IPS-20b (cell line): ENCODE measurements around the gene LHFPL2.

Experiments
- H3K27ac ChIP-seq: one replicate; pipeline ENCODE4 v1.5.1; 2013; ENCODE audit warnings: low read length
- H3K27me3 ChIP-seq: 2 replicates; pipeline ENCODE4 v1.6.1; 2013; ENCODE audit warnings: mild to moderate bottlenecking, low read length, inconsistent platforms; ENCODE audit not compliant: insufficient read depth
- H3K36me3 ChIP-seq: 2 replicates; pipeline ENCODE4 v1.6.1; 2013; ENCODE audit warnings: low read depth, mild to moderate bottlenecking, inconsistent platforms, low read length, moderate library complexity; ENCODE audit not compliant: insufficient read depth
- H3K4me1 ChIP-seq: 2 replicates; pipeline ENCODE4 v1.6.1; 2013; ENCODE audit warnings: mild to moderate bottlenecking, control low read depth, inconsistent platforms, low read length, moderate library complexity; ENCODE audit not compliant: insufficient read depth
- H3K4me3 ChIP-seq: 2 replicates; pipeline ENCODE4 v1.5.1; 2013; ENCODE audit warnings: mild to moderate bottlenecking, low read length, inconsistent platforms
- H3K9ac ChIP-seq: 2 replicates; pipeline ENCODE4 v1.6.1; 2013; ENCODE audit warnings: low read depth, mild to moderate bottlenecking, inconsistent platforms, low read length, moderate library complexity
- H3K9me3 ChIP-seq: 2 replicates; pipeline ENCODE4 v1.6.1; 2013; ENCODE audit warnings: mild to moderate bottlenecking, low read depth, low read length, inconsistent platforms; ENCODE audit not compliant: insufficient read depth

The LHFPL2 gene

DNA sequence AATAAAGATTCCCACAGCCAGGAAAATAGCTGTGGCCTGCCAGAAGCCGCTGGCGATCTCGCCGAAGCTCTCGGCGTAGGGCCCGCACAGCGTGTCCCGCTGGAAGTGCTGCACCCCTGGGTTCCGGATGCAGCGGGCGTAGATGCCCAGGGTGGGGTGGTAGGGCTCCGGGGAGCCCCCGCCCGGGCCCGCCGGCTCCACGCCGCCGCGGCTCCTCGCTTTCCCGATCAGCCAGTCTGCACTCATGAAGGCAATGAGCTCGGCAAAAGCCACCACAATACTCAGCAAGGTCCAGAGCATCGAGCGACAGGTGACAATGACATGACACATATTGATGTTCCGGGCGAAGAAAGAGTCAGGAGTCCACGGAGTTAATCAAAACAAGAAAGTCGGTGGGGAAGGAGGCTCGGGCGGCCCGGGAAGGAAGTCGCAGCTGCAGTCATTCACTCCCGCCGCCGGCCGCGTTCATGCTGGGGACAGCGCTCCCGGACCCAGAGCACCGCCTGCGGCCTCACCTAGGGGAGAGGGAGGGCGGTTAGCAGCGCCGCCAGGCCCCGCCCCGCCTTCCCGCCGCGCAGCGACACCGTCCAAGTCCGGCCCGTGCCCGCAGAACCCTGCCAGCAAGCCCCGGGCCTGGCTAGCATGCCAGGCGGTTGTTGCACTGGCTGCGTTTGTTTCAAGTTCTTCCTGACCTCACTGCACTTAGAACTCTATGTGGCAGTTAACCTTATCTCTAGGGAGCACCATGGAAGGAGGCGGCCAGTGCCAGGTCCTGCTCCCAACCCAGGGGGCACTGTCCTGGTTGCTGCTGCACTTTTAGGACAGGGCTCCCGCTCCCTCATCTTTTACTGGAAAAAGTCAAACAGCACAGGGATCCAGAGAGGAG, 138.4 kb downstream of the LHFPL2 start:
- H3K9ac ChIP-seq: no peak overlapping the region
- peak overlapping the region; percentile 53; the same call in 1 of the 2 replicates for H3K4me3 ChIP-seq
- H3K4me1 ChIP-seq: peaks cover 28% of the 10 kb centered on the region
- H3K36me3 ChIP-seq: no peaks in the 10 kb centered on the region
- H3K9me3 ChIP-seq: no peaks in the 10 kb centered on the region
- no peak overlapping the region for H3K27ac ChIP-seq
- no peaks in the 10 kb centered on the region for H3K27me3 ChIP-seq

DNA sequence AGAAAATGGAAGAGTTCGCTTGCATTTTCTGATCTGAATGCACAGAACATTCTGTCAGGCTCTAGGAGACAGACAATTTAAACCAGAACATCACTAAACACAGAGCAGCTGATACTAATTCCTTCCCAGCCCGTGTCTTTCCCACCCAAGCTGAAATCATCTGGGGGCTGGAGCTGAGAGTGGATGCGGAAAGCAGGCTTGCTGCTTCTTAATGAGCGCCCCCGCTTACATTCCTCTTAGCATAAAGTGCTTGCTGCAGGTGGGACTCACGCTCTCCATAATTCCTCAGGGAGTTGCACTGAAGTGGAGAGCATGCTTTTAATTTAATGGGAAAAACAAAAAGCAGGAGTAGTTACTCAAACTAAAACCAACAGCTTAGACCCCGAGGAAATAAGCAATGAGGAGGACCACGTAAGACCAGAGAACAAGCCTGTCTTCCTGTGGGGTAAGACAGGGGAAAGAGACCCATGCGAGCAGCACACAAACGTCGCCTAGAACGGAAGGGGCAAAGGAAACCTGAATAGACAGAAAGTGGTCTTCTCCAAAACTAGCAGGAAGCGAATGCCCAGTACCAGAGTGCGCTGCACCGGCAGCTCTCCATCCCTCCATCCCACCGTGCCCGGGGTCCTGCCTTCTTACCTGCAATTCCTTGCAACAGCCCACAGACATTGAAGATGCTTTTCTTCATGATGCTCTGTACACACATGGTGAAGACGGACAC, 139.3 kb downstream of the LHFPL2 start:
- peaks cover 33% of the 10 kb centered on the region for H3K4me1 ChIP-seq
- no peak overlapping the region for H3K9ac ChIP-seq
- H3K27me3 ChIP-seq: no peaks in the 10 kb centered on the region
- no peaks in the 10 kb centered on the region for H3K36me3 ChIP-seq
- H3K9me3 ChIP-seq: no peaks in the 10 kb centered on the region
- no peak overlapping the region for H3K27ac ChIP-seq
- H3K4me3 ChIP-seq: no peak overlapping the region

DNA sequence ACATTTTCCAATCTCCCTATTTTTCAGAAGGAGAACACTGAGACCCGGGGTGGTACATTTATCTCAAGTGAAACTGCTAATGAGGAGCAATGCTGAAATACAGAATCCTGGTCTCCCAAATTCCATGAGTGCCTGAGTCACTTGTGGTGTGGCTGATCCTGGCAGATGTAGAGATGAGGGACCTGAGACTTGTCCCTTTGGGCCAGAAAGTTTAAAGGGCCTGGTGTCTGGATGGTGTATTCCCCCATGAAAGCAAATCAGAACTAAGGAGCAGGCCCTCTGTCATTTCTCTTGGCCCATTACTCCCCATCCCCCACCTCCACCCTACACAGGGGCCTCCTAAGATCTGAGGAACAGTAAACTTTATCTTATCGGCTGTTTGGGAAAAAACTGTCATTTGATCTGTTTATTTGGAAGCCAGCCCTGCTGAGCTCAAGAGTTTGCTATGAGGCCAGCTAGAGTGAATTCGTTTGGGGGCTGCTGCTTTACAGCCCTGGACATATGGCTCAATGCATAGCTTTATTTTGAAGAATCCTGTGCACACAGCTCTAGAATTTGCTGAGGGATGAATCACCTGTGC, 140.3 kb downstream of the LHFPL2 start:
- H3K36me3 ChIP-seq: no peaks in the 10 kb centered on the region
- no peaks in the 10 kb centered on the region for H3K27me3 ChIP-seq
- no peak overlapping the region for H3K27ac ChIP-seq
- H3K4me3 ChIP-seq: no peak overlapping the region
- H3K4me1 ChIP-seq: peaks cover 33% of the 10 kb centered on the region
- no peaks in the 10 kb centered on the region for H3K9me3 ChIP-seq
- no peak overlapping the region for H3K9ac ChIP-seq

DNA sequence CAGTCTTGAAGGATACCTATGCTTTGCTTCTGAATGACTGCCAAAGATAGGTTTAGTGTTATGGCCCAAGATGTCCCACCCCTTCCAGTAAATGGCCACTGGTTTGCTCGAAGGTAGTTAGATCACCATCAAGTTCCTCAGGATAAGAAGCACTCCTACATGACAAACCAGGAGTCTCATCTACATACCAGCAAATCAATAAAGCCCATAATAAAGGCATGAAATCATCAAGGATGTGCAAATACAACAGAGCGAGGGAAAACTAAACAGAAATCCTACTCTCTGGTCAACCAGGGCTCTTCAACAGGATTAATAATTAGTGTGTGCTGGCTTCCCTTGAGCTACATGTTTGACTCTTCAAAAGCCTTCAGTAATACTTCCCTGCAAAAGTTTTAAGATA, 141.0 kb downstream of the LHFPL2 start:
- H3K9me3 ChIP-seq: no peaks in the 10 kb centered on the region
- H3K27me3 ChIP-seq: no peaks in the 10 kb centered on the region
- no peak overlapping the region for H3K4me3 ChIP-seq
- H3K9ac ChIP-seq: no peak overlapping the region
- H3K27ac ChIP-seq: no peak overlapping the region
- no peaks in the 10 kb centered on the region for H3K36me3 ChIP-seq
- H3K4me1 ChIP-seq: peaks cover 33% of the 10 kb centered on the region

DNA sequence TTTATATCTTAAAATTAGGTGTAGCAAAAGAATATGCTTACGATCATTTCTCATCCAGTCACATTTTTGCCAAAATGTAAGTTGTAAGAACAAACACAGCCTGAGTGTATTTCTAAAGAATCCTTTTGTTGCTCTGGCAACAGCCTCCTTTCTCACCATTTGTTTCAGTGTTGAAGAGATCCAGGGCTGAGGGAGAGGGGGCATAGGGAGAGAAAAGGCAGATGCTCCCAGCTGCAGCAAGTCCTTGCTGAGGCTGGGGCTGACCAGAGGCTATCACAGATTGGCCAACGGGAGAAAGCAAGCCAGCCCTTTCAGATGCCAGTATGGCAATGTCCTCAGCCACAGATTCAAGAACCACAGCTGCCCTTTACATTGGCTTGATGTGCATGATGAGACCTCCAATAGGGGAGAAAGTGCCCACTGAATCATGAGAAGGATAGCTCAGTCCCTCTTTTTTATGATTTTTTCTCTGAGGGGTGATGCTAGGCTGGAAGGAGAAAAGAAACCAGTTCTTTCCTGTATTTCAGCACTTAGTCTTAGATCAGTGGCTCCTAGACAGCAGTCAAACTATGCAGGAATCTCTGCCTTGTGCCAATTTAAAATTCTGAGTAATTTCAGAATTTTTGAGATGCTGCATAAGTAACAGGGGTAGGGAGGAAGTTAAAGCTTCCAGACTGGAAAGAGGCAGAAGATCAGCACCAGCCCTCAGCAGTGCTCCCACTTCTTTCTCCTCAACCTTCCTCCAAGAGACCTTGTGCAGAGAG, 142.1 kb downstream of the LHFPL2 start:
- Histone ChIP-seq H3K27ac (no peak overlapping the region), H3K4me3 (no peak overlapping the region), H3K36me3 (no peaks in the 10 kb centered on the region), H3K9ac (no peak overlapping the region), H3K9me3 (no peaks in the 10 kb centered on the region), H3K4me1 (peaks cover 33% of the 10 kb centered on the region), H3K27me3 (no peaks in the 10 kb centered on the region)

DNA sequence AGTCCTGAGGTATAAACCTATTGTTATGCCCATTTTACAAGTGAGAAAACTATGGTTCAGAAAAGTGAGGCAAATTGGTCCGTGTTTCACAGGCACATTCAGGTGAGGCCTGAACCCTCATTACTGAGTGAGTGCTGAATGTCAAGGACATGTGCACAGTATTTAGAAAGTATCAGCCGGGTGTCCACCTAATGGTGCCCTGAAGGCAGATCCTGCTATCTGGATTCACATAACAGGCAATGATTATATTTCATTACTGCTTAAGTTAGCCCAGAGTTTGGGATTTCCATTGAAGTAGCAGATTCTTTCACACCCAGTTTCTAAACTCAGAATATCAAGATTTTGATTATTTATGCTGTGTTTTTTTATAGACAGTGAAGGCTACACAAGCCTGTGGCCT, 142.7 kb downstream of the LHFPL2 start:
- H3K9ac ChIP-seq: no peak overlapping the region

DNA sequence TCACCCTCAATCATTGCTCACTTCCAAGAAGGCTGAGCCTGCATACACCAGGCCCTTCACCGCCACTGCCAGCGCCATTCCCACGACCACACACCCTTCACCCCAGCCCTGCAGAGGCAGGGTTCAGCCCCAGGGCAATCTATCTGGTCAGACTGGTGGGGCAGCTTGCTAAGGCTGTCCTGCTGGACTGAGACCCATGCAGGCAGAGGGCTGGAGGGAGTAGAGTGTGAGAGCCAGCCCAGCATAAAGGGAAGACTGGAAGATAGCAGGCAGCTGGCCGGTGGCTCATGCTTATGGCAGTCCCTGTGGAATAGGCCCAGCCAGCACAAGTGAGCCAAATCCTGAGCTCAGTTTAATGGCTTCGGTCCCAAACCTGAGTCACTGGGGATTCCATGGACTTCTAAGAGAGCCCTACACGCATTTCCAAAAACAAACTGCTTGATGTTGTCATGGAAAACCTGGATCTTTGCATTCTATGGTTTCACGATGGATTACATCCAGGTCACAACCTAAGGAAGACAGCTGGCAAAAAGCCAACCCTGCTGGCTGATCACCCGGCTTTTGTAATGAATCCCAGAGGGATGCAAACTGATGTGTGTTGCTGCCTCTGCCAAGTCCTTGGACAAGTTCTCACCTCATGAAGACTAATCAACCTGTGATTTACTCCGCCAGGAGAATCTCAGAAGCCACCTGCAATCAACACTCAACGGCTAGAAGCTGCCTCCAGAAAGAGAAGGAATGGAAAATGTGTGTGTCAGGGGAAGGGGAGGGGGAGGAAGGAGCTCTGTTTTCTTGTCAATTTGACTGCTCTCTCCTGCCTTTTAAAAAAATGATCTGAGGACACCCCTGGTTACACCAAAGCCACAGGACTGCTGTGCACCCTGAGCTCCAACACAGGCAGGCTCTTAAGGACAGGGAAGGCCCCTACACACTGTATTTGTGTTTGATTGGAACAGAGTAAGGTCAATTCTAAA, 143.6 kb downstream of the LHFPL2 start:
- H3K27ac ChIP-seq: no peak overlapping the region
- H3K9ac ChIP-seq: no peak overlapping the region
- no peaks in the 10 kb centered on the region for H3K27me3 ChIP-seq
- H3K4me1 ChIP-seq: peaks cover 30% of the 10 kb centered on the region
- H3K9me3 ChIP-seq: no peaks in the 10 kb centered on the region
- no peak overlapping the region; the same call in 1 of the 2 replicates for H3K4me3 ChIP-seq
- H3K36me3 ChIP-seq: no peaks in the 10 kb centered on the region

More for the DNA sequence above, 142.7 kb downstream of the LHFPL2 start:
- H3K27me3 ChIP-seq: no peaks in the 10 kb centered on the region
- H3K9me3 ChIP-seq: no peaks in the 10 kb centered on the region
- no peaks in the 10 kb centered on the region for H3K36me3 ChIP-seq
- peaks cover 30% of the 10 kb centered on the region for H3K4me1 ChIP-seq
- H3K27ac ChIP-seq: no peak overlapping the region
- H3K4me3 ChIP-seq: no peak overlapping the region

DNA sequence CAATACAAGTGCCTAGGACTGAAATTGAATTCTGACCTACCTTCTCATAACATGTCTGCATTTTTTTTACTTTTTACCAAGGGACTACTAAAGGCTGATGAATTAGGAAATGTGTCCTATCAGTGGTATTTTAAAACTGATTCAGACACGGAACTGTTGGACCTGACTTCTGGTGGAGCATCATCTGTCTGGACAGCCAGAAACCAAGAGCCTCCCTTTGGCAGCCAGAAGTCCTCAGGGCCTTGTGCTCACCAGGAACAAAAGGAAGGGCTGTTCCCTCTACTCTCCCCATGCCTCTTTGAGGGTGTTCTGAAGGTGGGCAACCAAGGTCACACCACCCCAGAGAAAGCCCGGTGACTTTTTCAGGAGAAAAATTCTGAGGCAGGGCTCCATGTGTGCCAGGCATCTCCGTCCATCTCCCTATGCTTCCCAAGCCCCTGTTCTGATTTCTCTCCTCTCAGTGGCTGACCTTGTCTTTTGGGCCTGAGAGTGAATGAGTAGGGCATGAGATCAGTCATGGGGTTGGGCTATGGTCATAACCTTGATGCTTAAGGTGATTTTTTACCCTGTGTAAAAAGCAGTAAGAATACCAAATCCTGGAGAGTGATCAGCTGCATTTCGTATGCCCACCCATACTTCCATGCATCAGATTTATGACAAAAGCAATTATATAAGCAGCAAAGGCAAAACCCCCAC, 144.5 kb downstream of the LHFPL2 start:
- Histone ChIP-seq H3K4me3 (no peak overlapping the region), H3K27ac (no peak overlapping the region), H3K4me1 (peaks cover 29% of the 10 kb centered on the region), H3K27me3 (no peaks in the 10 kb centered on the region), H3K9me3 (no peaks in the 10 kb centered on the region), H3K36me3 (no peaks in the 10 kb centered on the region), H3K9ac (no peak overlapping the region)

DNA sequence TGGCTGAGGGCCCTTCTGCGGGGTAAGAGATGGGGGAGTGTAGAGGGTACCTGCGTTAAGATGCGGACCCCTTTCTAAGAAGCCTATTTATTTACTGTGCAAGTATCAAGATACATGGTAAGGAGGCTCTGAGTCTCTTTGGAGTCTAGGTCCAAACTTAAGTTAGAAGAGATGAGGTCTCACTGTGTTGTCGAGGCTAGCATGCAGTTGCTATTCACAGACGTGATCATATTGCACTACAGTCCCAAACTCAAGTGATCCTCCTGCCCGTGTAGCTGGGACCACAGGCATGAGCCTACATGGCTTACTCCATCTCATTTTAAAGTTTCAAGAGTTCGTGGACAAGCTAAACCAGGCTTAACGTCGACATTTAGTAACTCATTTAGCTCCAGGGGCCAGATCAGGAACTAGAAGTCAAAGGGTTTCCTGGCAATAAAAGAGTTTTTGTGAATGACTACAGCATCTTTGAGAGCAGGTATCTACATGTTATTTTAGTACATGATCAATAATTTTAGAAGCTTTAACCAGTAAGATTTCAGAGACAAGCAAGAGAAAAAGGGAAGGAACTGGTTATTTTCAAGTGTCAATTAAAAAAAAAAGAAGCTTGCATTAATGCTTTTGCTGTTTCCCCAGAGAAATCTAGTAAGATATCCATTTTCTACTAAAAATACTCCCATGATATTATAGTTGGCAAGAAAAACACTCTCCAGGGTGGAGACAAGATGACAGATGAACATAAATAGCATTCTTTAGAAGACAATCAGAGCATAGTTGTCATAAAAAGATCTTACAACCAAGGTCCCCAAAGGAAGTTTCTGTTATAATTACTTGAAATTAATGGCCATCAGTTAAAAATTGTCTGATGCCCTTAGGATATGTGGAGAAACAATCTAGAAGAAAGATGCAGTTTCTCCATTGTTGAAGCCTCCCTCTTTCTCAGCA, 146.9 kb downstream of the LHFPL2 start:
- Histone ChIP-seq H3K9ac (no peak overlapping the region), H3K4me3 (no peak overlapping the region), H3K27me3 (no peaks in the 10 kb centered on the region), H3K27ac (no peak overlapping the region), H3K9me3 (no peaks in the 10 kb centered on the region), H3K4me1 (peaks cover 30% of the 10 kb centered on the region), H3K36me3 (no peaks in the 10 kb centered on the region)
